H1 (cell line): ENCODE measurements around the gene HK2.

Source experiments
- BCL11A ChIP-seq, 2 experiments: IDR thresholded peaks; one replicate each; pipeline ENCODE4 v1.6.1; 2011; ENCODE audit warnings: low read depth in 2 of 2, low read length in 2 of 2, mild to moderate bottlenecking in 2 of 2
- CEBPB ChIP-seq: IDR thresholded peaks from 2 replicates; pipeline ENCODE4 v1.6.1; 2012; ENCODE audit warnings: low read depth, low read length
- EP300 ChIP-seq, 2 experiments: IDR thresholded peaks; 1 replicate in 1 of 2; 2 replicates in 1 of 2; pipeline ENCODE4 v1.6.1; 2011 to 2012; ENCODE audit warnings: low read depth in 2 of 2, low read length in 2 of 2, mild to moderate bottlenecking in 2 of 2, borderline replicate concordance in 1 of 2, inconsistent platforms in 1 of 2, moderate library complexity in 1 of 2
- KDM5A ChIP-seq: fragments of 200-600 bp; IDR thresholded peaks from 2 replicates; pipeline ENCODE4 v1.7.1; 2012; ENCODE audit warnings: mild to moderate bottlenecking, low read length, inconsistent platforms, mixed read lengths
- RAD21 ChIP-seq, 2 experiments: IDR thresholded peaks in 1 of 2; conservative IDR thresholded peaks in 1 of 2; 2 replicates each; pipeline ENCODE4 v1.6.1; 2011; ENCODE audit warnings: low read depth in 2 of 2, low read length in 2 of 2, improper control_type of control experiment in 1 of 2, inconsistent platforms in 1 of 2, mild to moderate bottlenecking in 1 of 2, moderate library complexity in 1 of 2
- RNF2 ChIP-seq: fragments of 200-900, 300-1000 bp; sonication (generic); IDR thresholded peaks from 2 replicates; pipeline ENCODE4 v1.7.1; 2016; ENCODE audit warnings: borderline replicate concordance, low read depth, mild to moderate bottlenecking, antibody characterized with exemption, low read length; ENCODE audit not compliant: poor library complexity, severe bottlenecking; ENCODE audit errors: missing control alignments
- RXRA ChIP-seq: IDR thresholded peaks from 2 replicates; pipeline ENCODE4 v1.6.1; 2011; ENCODE audit warnings: low read depth, mild to moderate bottlenecking, low read length, moderate library complexity; ENCODE audit not compliant: insufficient read depth
- SP1 ChIP-seq: IDR thresholded peaks from 2 replicates; pipeline ENCODE4 v1.6.1; 2011; ENCODE audit warnings: low read depth, low read length
- SP2 ChIP-seq: IDR thresholded peaks from 2 replicates; pipeline ENCODE4 v1.6.1; 2012; ENCODE audit warnings: mild to moderate bottlenecking, low read length, inconsistent platforms
- TF ChIP-seq, protein P1 (sequence below): IDR thresholded peaks from 2 replicates; pipeline ENCODE4 v1.6.1; 2012; ENCODE audit warnings: low read length, inconsistent platforms
- TF ChIP-seq, protein P2 (sequence below), 3 experiments: IDR thresholded peaks; 1 replicate in 2 of 3; 2 replicates in 1 of 3; pipeline versions ENCODE4 v1.5.1 to v1.6.1; 2011; ENCODE audit warnings: low read length in 3 of 3, mild to moderate bottlenecking in 3 of 3, inconsistent platforms in 2 of 3, low read depth in 1 of 3, moderate library complexity in 1 of 3; ENCODE audit not compliant: insufficient read depth in 1 of 3; ENCODE audit errors: control extremely low read depth in 1 of 3

DNA sequence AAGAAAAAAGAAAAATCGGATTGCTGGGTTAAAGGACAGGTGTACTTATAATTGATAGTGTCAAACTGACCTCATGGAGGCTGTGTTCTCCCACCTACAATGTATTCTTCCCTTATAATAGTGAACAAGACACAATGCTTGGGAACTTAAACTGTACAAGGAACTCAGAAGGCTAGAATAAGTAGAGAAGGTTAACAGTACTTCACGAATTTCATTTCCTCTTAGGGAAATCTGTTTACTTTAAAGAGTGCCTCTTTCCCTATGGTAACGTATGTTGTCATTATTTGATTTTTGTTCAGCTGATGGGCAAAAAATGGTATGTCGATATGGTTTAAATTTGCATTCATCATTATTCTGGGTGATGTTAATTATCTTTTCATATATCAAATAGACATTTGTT, 9.2 kb upstream of the HK2 start:
- TF ChIP-seq RXRA (no peak), KDM5A (no peak), RNF2 (no peak), RAD21 (IDR thresholded peaks at IDR 0.05 in 1 of 2, conservative IDR thresholded peaks at IDR 0.05 in 1 of 2; ENCODE audit: low read depth in 2 of 2, low read length in 2 of 2) (no peak), CEBPB (no peak), SP2 (no peak), EP300 (IDR thresholded peaks at IDR 0.05; ENCODE audit: borderline replicate concordance in 1 of 2, low read depth in 2 of 2, low read length in 2 of 2) (no peak), SP1 (no peak), BCL11A (IDR thresholded peaks at IDR 0.05; ENCODE audit: low read depth in 2 of 2, low read length in 2 of 2) (no peak)
- TF ChIP-seq, protein P1, sequence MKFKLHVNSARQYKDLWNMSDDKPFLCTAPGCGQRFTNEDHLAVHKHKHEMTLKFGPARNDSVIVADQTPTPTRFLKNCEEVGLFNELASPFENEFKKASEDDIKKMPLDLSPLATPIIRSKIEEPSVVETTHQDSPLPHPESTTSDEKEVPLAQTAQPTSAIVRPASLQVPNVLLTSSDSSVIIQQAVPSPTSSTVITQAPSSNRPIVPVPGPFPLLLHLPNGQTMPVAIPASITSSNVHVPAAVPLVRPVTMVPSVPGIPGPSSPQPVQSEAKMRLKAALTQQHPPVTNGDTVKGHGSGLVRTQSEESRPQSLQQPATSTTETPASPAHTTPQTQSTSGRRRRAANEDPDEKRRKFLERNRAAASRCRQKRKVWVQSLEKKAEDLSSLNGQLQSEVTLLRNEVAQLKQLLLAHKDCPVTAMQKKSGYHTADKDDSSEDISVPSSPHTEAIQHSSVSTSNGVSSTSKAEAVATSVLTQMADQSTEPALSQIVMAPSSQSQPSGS, result no peak
- TF ChIP-seq, protein P2, sequence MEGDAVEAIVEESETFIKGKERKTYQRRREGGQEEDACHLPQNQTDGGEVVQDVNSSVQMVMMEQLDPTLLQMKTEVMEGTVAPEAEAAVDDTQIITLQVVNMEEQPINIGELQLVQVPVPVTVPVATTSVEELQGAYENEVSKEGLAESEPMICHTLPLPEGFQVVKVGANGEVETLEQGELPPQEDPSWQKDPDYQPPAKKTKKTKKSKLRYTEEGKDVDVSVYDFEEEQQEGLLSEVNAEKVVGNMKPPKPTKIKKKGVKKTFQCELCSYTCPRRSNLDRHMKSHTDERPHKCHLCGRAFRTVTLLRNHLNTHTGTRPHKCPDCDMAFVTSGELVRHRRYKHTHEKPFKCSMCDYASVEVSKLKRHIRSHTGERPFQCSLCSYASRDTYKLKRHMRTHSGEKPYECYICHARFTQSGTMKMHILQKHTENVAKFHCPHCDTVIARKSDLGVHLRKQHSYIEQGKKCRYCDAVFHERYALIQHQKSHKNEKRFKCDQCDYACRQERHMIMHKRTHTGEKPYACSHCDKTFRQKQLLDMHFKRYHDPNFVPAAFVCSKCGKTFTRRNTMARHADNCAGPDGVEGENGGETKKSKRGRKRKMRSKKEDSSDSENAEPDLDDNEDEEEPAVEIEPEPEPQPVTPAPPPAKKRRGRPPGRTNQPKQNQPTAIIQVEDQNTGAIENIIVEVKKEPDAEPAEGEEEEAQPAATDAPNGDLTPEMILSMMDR (IDR thresholded peaks at IDR 0.05; ENCODE audit: control extremely low read depth in 1 of 3, insufficient read depth in 1 of 3, low read depth in 1 of 3, low read length in 3 of 3), result no peak
